Erythroblast (primary cell): ENCODE measurements around the gene PAM.
"Not testable (repeated sequence)": the region's sequence is repeated elsewhere in the genome, so short reads cannot be mapped to it uniquely, and the experiment has no call there.

ENCODE experiments used
- DNase-seq, 2 experiments: peaks; one replicate each; lab custom pipeline; 2025; lab: John Stamatoyannopoulos, UW
- GATA1 ChIP-seq: IDR thresholded peaks from 2 replicates; pipeline ENCODE4 v1.6.1; 2011; ENCODE audit warnings: low read depth, mild to moderate bottlenecking, control low read depth, low read length, moderate library complexity
- POLR2A ChIP-seq: IDR thresholded peaks from 2 replicates; pipeline ENCODE4 v1.6.1; 2011; ENCODE audit warnings: mild to moderate bottlenecking, low read length

PAM gene

DNA sequence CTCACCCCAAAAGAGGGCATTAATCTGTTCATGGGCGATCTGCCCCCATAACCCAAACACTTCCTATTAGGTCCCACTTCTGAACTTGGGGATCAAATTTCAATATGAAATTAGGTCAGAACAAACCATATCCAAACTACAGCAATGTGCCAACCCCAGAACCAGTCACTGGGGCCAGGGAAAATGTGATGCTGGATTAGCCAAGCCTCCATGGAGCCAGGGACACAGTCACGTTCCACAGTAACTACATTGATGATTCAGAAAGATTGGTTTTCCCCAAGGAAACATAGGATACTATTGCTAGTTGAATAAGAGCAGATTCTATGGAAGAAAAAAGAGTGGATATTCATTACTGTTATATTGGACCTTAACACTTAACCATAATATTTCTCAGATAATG, 280.6 kb downstream of the PAM start:
- TF ChIP-seq GATA1, result no peak
- no peak for TF ChIP-seq POLR2A
- no peak for DNase-seq

DNA sequence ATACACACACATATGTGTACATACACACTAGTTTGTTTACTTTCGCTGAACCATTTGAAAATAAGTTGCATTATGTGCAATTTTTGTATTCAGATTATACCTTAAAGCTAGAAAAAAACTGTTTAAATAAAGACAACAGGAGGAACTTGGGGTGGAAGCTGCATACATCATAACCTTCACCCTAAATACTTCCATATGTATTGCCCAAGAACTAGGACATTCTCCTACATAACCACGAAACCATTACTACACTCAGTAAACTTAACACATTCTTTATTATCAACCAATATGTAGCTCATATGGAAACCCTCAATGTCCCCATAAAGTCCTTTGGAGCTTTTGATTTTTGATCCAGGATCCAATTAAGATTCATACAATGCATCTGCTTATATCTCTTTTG, 281.5 kb downstream of the PAM start:
- TF ChIP-seq GATA1 (no peak), POLR2A (no peak)
- DNase-seq, result no peak

DNA sequence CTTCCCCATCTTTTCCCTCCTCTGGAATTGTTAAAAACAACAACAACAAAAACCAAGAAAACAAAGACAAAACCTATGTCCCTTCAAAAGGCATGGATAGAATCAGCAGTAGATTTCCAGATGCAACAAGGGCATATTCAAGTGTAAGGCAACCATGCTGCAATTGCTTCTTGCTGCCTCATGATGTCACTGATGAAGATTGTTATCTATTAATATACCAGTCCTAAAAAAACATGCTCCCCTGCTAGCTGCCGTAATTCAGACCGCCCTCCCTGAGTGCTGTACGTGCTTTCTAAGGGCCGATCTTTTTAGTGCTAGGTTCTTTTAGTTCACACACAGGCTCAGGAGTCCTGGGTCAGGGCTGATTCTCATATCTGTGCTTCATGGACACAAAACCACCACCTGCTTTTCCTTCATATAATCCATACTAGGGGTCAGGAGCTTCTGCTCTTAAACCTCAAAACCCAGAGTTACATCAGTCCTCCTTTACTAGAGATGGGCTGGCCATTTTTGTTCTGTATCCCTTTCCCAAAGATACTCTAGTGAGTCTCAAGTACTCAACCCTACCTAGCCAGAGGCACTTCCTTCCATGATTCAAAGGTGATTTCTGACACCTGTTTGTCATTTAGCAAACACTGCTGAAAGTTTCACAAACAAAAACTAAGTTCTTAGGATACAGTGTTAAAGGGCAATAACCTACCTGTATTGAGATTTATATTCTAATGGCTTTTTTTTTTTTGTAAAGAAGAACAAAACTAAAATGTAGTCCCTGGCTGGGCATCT, 282.8 kb downstream of the PAM start:
- TF ChIP-seq POLR2A, result no peak
- no peak for TF ChIP-seq GATA1
- no peak for DNase-seq

DNA sequence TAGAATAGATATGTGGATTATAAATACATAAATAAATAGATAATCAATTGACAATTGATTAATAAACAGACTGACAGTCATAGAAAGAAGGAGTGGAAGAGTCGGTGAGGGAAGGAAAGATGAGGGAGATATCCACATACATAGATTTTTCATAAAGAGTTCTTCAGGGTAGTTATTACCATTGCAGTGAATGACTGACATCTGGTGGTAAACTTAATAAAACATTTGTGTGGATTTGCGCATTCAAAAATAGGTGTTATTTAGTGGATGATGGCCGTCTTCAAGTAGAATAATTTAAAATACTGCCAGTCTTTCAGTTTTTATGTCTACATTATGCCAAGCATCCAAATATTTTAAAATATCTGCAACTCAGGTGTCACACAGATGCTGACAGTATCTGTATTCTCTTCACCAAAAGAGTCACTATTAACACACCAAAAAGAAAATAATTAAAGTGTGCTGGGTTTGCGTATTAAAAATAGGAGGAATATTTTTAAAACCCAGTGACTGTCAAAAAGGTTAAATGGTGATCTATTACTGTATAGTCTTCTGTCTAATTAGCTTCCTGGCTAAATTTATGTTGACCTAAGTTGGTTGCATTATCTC, 286.1 kb downstream of the PAM start:
- no peak for TF ChIP-seq GATA1
- TF ChIP-seq POLR2A, result no peak

DNA sequence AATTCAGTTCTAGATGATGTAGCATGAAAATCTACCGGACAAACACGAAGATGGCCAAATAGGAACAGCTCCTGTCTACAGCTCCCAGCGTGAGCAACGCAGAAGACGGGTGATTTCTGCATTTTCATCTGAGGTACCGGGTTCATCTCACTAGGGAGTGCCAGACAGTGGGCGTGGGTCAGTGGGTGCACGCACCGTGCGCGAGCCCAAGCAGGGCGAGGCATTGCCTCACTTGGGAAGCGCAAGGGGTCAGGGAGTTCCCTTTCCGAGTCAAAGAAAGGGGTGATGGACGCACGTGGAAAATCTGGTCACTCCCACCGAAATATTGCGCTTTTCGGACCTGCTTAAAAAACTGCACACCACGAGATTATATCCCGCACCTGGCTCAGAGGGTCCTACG, 291.6 kb downstream of the PAM start:
- DNase-seq, result not testable (repeated sequence)

More for the DNA sequence above, 286.1 kb downstream of the PAM start:
- peak; percentile 60 to 62 for DNase-seq

DNA sequence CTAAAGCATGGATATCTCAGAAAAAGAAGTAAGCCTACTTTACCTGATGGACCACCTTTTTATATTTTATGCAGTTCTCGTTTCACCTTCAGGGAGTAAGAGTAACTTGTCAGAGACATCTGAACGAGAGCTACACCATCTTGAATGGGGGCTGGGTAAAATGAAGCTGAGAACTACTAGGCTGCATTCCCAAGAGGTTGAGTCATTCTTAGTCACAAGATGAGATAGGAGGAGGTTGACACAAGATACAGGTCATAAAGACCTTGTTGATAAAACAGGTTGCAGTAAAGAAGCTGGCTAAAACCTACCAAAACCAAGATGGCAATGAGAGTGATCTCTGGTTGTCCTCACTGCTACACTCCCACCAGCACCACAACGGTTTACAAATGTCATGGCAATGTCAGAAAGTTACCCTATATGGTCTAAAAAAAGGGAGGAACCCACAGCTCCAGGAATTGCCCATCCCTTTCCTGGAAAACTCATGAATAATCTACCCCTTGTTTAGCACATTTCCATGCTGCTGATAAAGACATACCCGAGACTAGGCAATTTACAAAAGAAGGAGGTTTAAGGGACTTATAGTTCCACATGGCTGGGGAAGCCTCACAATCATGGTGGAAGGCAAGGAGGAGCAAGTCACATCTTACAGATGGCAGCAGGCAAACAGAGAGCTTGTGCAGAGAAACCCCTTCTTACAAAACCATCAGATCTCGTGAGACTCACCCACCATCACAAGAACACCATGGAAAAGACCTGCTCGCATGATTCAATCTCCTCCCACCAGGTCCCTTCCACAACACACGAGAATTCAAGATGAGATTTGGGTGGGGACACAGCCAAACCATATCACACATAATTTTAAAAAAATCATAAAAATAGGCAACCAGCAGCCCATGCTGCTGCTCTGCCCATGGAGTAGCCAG, 302.4 kb downstream of the PAM start:
- TF ChIP-seq POLR2A (no peak), GATA1 (no peak)
- peak; percentile 22 to 62 for DNase-seq

DNA sequence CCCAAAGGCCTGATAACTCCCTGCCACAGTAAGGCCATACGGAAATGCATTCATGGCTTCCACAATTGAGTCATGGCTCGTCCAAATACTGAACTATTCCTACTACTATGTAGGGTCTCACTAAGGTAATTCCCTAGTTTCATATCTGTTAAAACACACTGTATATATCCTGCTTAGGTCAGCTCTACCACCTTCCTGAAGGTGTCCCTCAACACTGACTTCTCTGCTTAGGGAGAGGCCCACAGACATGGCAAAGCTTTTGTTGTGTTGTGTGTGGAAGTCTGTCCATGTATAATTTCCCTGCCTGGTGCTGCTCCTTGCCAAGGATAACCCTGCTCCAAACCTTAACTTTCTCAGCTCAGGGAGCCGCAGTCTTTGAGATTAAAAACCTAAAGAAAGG, 304.4 kb downstream of the PAM start:
- DNase-seq, result no peak
- TF ChIP-seq POLR2A (no peak), GATA1 (no peak)

DNA sequence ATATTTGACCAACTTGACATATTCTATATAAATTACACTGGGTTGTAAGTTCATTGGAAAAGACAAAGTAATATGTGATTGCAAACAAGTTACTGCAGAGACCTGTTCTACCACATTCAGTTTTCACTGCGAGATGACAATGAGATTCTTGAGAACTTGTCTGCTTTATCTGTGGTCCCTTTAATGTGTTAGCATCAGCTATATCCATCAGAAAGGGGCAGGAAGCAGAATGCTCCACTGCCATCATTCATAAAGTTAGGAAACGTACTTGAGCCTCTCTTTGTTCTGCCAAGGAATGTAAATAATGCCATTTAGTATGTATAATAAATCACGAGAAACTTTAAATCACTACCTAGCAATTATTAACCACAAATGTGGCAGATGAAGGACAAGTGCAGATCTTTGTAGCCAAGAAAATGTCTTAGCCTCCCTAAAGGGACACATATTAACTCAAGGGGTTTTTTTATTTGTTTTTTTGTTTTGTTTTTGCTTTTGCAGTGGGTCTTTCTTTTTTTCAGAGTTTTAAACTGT, 305.4 kb downstream of the PAM start:
- TF ChIP-seq GATA1 (no peak), POLR2A (no peak)

DNA sequence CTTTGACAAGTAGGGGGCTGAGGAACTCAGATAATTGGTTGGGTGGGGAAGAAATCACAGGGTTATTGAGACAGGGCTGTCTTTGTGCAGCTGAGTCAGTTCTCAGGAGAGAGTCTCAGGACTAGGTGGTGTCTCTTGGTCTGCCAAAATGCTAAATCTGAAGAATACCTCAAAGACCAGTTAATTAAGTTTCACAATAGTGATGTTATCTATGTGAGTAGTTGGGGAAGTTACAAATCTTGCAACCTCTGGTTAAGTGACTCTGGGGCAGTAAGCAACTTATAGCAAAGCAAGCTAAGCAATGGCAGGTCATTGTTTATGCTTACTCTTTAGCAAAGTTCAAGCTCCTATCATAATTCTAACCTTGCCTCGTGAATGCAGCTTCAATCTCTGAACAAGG, 311.2 kb downstream of the PAM start:
- DNase-seq, result no peak
- TF ChIP-seq POLR2A (no peak), GATA1 (no peak)

More for the DNA sequence above, 305.4 kb downstream of the PAM start:
- DNase-seq, result no peak

DNA sequence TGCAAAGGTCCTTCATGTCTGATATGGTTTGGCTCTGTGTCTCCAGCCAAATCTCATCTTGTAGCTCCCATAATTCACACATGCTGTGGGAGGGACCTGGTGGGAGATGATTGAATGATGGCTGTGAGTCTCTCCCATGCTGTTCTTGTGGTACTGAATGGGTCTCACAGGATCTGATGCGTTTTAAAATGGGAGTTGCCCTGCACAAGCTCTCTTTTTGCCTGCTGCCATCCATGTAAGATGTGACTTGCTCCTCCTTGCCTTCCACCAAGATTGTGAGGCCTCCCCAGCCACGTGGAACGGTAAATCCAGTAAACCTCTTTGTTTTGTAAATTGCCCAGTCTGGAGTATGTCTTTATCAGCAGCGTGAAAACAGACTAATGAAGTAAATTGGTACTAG, 318.4 kb downstream of the PAM start:
- not testable (repeated sequence) for DNase-seq

DNA sequence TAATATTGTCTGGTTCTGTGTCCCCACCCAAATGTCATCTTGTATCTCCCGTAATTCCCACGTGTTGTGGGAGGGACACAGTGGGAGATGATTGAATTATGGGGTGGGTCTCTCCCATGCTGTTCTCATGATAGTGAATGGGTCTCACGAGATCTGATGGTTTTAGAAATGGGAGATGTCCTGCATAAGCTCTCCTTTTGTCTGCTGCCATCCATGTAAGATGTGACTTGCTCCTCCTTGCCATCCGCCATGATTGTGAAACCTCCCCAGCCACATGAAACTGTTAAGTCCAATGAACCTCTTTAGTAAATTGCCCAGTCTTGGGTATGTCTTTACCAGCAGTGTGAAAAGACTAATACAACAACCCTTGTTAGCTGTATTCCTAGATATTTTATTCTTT, 320.3 kb downstream of the PAM start:
- TF ChIP-seq GATA1 (no peak), POLR2A (no peak)
- DNase-seq, result no peak
